ENCODE results near the gene FBXL4.
A peak's percentile ranks its signal among the peaks of the same experiment; 100 is the strongest.

The FBXL4 gene

GRCh38 chr6:98947411-98948292 is at the start of gene FBXL4:
FBXL4 (minus strand) TSS chr6:98947946; CDS start chr6:98926988, 20,958 bp downstream.
- peak within 1 kb of the TSS; percentile 89 for H3K27ac ChIP-seq
- TF ChIP-seq, protein P1, sequence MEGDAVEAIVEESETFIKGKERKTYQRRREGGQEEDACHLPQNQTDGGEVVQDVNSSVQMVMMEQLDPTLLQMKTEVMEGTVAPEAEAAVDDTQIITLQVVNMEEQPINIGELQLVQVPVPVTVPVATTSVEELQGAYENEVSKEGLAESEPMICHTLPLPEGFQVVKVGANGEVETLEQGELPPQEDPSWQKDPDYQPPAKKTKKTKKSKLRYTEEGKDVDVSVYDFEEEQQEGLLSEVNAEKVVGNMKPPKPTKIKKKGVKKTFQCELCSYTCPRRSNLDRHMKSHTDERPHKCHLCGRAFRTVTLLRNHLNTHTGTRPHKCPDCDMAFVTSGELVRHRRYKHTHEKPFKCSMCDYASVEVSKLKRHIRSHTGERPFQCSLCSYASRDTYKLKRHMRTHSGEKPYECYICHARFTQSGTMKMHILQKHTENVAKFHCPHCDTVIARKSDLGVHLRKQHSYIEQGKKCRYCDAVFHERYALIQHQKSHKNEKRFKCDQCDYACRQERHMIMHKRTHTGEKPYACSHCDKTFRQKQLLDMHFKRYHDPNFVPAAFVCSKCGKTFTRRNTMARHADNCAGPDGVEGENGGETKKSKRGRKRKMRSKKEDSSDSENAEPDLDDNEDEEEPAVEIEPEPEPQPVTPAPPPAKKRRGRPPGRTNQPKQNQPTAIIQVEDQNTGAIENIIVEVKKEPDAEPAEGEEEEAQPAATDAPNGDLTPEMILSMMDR (conservative IDR thresholded peaks at IDR 0.05; ENCODE audit: low read depth), result no peak
- CTCF ChIA-PET, result interaction anchor here (0.6 kb wide), 1 partner anchor 828 kb away, joined by 8 read pairs; no protein-coding TSS in a partner anchor
- peak; percentile 88 for DNase-seq (ENCODE audit: low spot score)
- POLR2A ChIA-PET (ENCODE audit: low non-redundant PET), result no interaction called here

- ChIA-PET POLR2A (ENCODE audit: low non-redundant PET) (no interaction called here), CTCF (no interaction called here)
- TF ChIP-seq, protein P1 (conservative IDR thresholded peaks at IDR 0.05; ENCODE audit: low read depth), result no peak
- DNase-seq (ENCODE audit: low spot score), result no peak
- no peak overlapping the region for H3K27ac ChIP-seq
These were observed 47.4 kb upstream of the FBXL4 start for GRCh38 chr6:98995116-98995515.

DNA sequence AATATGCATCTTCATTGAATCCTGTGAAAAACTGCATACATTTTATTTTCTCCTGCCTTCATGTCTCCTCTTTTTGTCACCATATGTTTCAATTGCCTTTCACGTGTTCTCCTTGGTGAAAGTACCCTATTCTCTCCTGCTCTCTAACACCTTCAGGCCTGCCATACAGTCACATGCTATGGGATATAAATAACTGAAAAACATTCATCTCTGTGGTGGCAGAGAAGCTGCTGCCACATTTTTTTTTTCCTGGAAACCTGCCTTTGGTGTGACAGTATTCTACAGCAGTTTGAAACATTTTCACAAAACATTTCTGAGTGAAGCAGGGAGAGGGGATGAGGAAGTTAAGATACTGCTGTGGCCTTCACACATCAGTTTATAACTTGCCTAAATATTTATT is 44.8 kb upstream of the FBXL4 start:
- ChIA-PET CTCF (no interaction called here), POLR2A (ENCODE audit: low non-redundant PET) (no interaction called here)
- DNase-seq (ENCODE audit: low spot score), result no peak
- H3K27ac ChIP-seq, result no peak overlapping the region
- TF ChIP-seq, protein P1 (conservative IDR thresholded peaks at IDR 0.05; ENCODE audit: low read depth), result no peak

GRCh38 chr6:98986071-98986615 is 38.4 kb upstream of the FBXL4 start:
- no peak for DNase-seq (ENCODE audit: low spot score)
- TF ChIP-seq, protein P1 (conservative IDR thresholded peaks at IDR 0.05; ENCODE audit: low read depth), result no peak
- CTCF ChIA-PET, result no interaction called here
- POLR2A ChIA-PET (ENCODE audit: low non-redundant PET), result no interaction called here
- H3K27ac ChIP-seq, result no peak overlapping the region

DNA sequence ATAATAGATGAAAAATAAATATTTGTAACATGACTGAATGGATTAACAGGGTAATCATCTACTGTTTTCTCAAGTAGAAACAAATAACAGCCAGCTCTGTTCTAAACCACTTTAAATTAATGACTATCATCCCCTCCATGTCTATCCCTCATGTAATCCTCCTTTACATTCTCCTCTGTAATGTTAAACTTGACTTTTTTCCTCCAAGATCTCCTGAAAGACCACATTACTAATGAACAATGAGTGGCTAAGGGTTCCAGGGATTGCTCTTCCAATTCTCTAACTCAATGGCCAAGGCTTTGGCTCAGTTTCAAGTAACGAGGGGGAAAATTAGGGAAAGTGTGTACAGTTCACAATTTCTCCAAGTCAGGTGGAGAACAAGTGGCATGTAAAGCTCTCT is 37.6 kb upstream of the FBXL4 start:
- H3K27ac ChIP-seq, result no peak overlapping the region
- TF ChIP-seq, protein P1 (conservative IDR thresholded peaks at IDR 0.05; ENCODE audit: low read depth), result no peak
- POLR2A ChIA-PET (ENCODE audit: low non-redundant PET), result no interaction called here
- no peak for DNase-seq (ENCODE audit: low spot score)
- CTCF ChIA-PET, result no interaction called here

DNA sequence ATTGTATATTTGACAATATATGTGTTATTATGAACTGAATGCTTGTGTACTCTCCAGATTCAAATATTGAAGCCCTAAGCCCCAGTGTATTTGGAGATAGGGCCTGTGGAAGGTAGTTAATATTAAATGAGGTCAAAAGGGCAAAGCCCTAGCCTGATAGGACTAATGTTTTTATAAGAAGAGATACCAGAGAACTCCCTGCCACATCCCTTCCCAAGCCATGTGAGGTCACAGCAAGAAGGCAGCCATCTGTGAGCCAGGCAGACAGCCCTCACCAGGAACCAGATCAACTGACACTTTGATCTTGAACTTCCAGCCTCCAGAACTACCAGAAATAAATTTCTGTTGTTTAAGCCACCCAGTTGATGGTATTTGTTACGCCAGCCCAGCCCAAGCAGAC is 36.4 kb upstream of the FBXL4 start:
- CTCF ChIA-PET, result no interaction called here
- POLR2A ChIA-PET (ENCODE audit: low non-redundant PET), result no interaction called here
- TF ChIP-seq, protein P1 (conservative IDR thresholded peaks at IDR 0.05; ENCODE audit: low read depth), result no peak
- no peak for DNase-seq (ENCODE audit: low spot score)
- H3K27ac ChIP-seq, result no peak overlapping the region

Data from RWPE1 (cell line).